GM13976 (cell line): ENCODE results near the gene STX4.

Source experiments
- DNase-seq: peaks from one replicate; pipeline ENCODE4 v3.0.0; 2012; ENCODE audit warnings: low spot score
- CTCF ChIP-seq: IDR thresholded peaks from 2 replicates; pipeline ENCODE4 v1.5.1; 2012; ENCODE audit warnings: borderline replicate concordance, mild to moderate bottlenecking; ENCODE audit not compliant: insufficient read depth; ENCODE audit errors: extremely low read depth, missing control alignments, control extremely low read depth
- in situ Hi-C: fragments of 300-500 bp; cut with MboI; formaldehyde crosslinking; loops from one replicate; pipeline ENCODE4 v1.12.0; 2022; ENCODE audit warnings: low sequenced_read_pairs, mixed read lengths, inconsistent platforms; ENCODE audit not compliant: unreplicated experiment

The STX4 gene

GRCh38 chr16:31022544-31023251, 10.7 kb upstream of the STX4 start:
- no peak for DNase-seq
- in situ Hi-C loops: no loop called here

GRCh38 chr16:31023252-31023602, 10.1 kb upstream of the STX4 start:
- in situ Hi-C loops: no loop called here
- no peak for TF ChIP-seq CTCF
- no peak for DNase-seq

More at GRCh38 chr16:31022544-31023251, 10.7 kb upstream of the STX4 start:
- no peak for TF ChIP-seq CTCF

GRCh38 chr16:31023627-31024226, 9.6 kb upstream of the STX4 start:
- TF ChIP-seq CTCF: no peak
- DNase-seq: no peak
- in situ Hi-C loops: no loop called here

- no peak for DNase-seq
- in situ Hi-C loops: no loop called here
- no peak for TF ChIP-seq CTCF
Observed at GRCh38 chr16:31025339-31025738, 8.0 kb upstream of the STX4 start.

GRCh38 chr16:31029272-31029671, 4.1 kb upstream of the STX4 start:
- no peak for TF ChIP-seq CTCF
- no peak for DNase-seq
- in situ Hi-C loops: no loop called here

GRCh38 chr16:31031276-31031675, 2.1 kb upstream of the STX4 start:
- in situ Hi-C loops: no loop called here
- TF ChIP-seq CTCF: no peak
- DNase-seq: no peak
